GM19351 (cell line): ENCODE measurements around the gene TMEM121B.
A peak's percentile ranks its signal among the peaks of the same experiment; 100 is the strongest.
"Not testable (repeated sequence)": the region's sequence is repeated elsewhere in the genome, so short reads cannot be mapped to it uniquely, and the experiment has no call there.

Source experiments
- ATAC-seq: cut with Tn5 transposase; IDR thresholded peaks from one replicate; pipeline ENCODE4 v1.9.1; 2021; ENCODE audit warnings: mild to moderate bottlenecking, moderate library complexity; ENCODE audit not compliant: unreplicated experiment

The TMEM121B gene

GRCh38 chr22:17121233-17122195 lies at the start of gene TMEM121B:
TSS of gene TMEM121B (minus strand) at chr22:17121360. CDS start at chr22:17121127, 233 bp downstream.
- ATAC-seq: no peak

DNA sequence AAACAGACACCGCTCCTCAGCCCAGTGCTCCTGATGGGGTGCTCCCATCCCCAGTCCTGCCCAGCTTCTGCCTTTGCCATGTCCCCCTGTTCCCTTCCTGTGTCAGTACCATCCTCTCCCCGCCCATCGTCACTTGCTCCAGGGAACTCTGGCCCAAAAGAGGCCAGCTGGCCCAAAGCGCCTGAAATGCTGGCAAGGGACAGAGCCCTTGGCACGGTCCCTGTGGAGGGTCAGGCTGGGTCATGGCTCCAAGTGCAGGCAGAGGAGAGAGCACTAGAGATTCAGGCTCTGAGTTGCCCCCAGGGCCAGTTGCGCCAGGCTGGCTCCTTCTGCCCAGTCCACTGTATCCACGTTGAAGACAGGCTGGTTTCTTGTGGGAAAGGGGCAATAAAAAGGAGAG lies 46.3 kb upstream of the TMEM121B start:
- no peak for ATAC-seq

DNA sequence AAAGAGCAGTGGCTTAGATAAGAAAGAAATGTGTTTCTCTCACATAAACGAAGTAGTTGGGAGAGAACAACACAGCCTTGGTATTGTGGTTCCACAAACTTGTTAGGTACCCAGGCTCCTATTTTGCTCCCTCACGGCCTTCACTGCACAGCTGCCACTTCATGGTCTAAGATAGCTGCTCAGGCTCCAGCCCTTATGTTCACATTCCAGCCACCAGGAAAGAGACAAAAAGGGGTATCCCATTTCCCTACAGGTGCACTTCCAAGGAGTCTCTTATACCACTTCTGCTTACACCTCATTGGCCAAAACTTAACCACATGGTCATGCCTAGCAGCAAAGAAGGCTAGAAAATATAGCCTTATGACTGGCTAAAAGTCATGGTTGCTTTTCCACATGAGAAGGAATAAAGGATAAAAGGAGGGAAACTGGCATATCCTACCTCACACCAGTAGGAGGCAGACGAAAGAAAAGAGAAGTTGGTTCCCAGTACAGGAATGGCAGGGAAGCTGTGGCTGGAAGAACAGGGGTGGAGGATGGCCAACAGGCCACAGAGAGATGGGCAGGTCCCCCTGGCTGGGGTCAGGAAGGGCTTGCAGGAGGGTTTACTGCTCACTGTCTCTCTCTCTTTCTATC lies 43.3 kb upstream of the TMEM121B start:
- ATAC-seq: no peak

DNA sequence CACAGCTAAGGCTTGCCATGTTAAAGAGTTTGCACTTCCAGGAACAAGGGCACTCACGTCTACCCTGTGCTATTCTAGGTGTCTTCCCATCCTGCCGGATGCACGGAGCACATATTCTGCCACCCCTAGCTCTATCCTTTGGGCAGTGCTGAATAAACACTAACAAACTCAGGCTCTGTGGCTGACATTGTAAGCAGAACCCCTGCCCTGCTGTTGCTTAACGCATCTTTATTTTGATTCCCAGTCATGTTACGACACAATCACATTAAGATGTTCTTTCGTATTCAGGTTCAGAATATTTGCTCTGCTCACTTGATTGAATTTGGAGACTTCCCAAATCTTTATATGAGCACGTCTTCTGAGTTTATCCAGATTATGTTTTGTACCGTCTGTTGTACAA lies 41.6 kb upstream of the TMEM121B start:
- no peak for ATAC-seq

DNA sequence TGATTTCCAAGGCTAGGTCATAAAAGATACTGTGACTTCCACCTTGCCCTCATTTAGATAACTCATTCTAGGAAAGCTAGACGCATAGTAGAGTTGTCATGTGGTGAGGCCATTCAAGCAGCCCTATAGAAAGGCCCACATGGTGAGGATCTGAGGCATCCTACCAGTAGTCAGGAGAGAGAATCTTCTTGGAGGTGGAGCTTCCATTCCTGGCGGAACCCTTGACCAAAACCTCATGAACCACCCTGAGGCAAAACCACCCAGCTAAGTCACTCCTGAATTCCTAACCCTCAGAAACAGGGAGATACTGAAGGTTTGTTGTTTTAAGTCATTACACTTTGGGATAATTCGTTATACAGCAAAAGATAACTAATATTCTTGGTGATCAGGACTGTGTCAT lies 40.8 kb upstream of the TMEM121B start:
- ATAC-seq: no peak

DNA sequence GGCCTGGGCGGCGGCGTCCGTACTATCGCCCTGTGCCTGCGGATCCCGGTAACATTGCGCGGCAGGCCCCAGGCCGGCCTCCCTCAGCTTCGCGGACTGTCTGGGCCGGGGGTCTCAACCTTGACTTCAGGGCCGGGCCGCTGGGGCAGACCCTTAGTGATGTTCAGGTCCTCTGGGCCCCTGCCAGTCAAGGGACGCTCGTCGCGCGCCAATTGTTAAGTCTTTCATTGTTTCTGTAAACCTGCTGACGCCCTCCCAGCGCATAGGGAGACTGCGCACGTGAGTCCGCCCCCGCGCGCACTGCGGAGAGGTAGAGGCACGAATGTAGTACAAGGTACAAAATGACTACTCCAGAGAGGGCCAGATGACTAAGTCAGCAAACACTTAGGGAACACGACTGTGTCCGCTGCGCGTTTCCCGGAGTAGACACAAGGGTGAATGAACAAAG lies 38.4 kb upstream of the TMEM121B start:
- peak; percentile 24 for ATAC-seq

DNA sequence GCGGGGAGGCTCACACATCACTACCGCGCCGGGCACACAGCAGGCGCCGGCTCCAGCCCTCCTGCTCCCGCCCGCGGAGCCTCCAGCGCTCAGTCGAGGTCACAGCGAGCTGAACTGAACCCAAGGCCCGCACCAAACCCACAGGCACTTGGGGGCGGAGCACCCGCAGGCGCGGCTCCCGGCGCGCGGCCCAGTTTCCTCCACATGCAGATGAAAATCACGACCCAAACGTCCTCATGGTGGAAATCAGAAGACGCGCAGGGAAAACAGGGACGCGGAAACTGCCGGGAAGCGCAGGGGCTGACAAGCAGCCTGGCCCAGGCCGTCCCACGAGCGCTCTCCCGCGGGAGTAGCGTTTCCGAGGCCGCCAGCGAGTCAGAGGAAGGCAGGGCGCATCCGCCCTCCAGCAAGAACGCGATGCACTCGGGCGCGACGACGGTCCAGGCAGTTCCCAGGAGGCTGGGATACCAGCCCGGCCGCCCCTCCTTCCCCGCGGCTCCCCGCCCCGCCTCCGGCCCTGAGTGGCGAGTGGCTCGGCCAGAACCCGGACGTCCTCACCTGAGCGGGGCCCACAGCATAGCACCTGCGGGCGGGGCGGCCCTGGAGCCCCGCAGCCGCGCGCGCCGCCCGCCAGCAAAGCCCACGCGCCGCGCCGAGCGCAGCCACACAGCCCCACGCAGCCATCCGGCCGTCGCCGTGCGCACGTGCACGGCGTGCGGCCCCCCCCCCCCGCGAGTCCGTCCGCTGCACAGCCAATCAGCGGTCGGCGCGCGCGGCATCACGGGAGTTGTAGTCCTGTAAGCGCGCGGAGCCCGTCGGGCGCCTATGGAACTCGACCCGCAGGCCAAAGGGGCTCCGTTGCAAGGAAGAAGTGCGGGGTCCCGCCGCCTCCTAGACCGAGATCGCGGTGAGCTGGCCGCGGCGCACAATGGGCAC lies 37.7 kb upstream of the TMEM121B start, which contains the start of gene HDHD5:
Gene HDHD5 (minus strand): TSS at position 710 of the 936 bp plus-strand sequence. CDS start 26 bp downstream, at position 684.
- peak; percentile 68 for ATAC-seq

GRCh38 chr22:17158176-17158567 lies 37.0 kb upstream of the TMEM121B start:
- no peak for ATAC-seq

GRCh38 chr22:17157714-17158113 lies 36.6 kb upstream of the TMEM121B start:
- no peak for ATAC-seq

- ATAC-seq: no peak
Measured at GRCh38 chr22:17155941-17156340, 34.8 kb upstream of the TMEM121B start.

- ATAC-seq: no peak
Measured at GRCh38 chr22:17152971-17153370, 31.8 kb upstream of the TMEM121B start.

DNA sequence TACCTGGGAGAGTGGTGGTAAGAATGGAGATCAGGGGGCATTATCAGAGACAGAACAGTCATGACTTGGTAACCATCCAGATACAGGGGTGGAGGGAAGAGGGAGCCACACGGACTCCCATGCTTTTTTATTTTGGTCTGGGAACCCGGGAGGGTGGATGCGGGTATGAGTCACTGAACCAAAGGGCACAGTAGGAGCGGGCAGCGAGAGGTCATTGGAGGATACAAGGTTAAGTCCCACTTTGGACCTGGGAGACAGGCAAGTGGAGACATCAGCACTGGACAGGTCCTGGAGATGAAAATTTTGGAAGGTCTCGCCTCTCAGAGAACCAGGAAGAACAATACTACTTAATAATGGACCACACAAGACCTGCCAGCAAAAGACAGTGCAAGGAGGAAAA lies 31.2 kb upstream of the TMEM121B start:
- no peak for ATAC-seq

- no peak for ATAC-seq
Measured at GRCh38 chr22:17149076-17149815, 28.1 kb upstream of the TMEM121B start.

DNA sequence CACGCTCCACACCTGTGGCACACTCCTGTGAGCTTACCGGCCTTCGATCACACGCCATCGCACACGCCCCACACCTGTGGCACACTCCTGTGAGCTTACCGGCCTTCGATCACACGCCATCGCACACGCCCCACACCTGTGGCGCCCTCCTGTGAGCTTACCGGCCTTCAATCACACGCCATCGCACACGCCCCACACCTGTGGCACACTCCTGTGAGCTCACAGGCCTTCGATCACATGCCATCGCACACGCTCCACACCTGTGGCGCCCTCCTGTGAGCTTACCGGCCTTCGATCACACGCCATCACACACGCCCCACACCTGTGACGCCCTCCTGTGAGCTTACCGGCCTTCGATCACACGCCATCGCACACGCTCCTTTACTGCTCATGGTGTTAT lies 26.3 kb upstream of the TMEM121B start:
- ATAC-seq: not testable (repeated sequence)

GRCh38 chr22:17145021-17145680 lies 24.0 kb upstream of the TMEM121B start:
- no peak for ATAC-seq

- no peak for ATAC-seq
Measured at GRCh38 chr22:17143826-17144225, 22.7 kb upstream of the TMEM121B start.

GRCh38 chr22:17143101-17143500 lies 21.9 kb upstream of the TMEM121B start:
- no peak for ATAC-seq

- no peak for ATAC-seq
Measured at GRCh38 chr22:17140826-17141766, 19.9 kb upstream of the TMEM121B start.
